HG03378 (cell line): ENCODE data around the gene ACSF3.

Experiments
- ATAC-seq: cut with Tn5 transposase; IDR thresholded peaks from one replicate; pipeline ENCODE4 v1.9.1; 2021; ENCODE audit warnings: mild to moderate bottlenecking, moderate library complexity; ENCODE audit not compliant: unreplicated experiment

The ACSF3 gene

DNA sequence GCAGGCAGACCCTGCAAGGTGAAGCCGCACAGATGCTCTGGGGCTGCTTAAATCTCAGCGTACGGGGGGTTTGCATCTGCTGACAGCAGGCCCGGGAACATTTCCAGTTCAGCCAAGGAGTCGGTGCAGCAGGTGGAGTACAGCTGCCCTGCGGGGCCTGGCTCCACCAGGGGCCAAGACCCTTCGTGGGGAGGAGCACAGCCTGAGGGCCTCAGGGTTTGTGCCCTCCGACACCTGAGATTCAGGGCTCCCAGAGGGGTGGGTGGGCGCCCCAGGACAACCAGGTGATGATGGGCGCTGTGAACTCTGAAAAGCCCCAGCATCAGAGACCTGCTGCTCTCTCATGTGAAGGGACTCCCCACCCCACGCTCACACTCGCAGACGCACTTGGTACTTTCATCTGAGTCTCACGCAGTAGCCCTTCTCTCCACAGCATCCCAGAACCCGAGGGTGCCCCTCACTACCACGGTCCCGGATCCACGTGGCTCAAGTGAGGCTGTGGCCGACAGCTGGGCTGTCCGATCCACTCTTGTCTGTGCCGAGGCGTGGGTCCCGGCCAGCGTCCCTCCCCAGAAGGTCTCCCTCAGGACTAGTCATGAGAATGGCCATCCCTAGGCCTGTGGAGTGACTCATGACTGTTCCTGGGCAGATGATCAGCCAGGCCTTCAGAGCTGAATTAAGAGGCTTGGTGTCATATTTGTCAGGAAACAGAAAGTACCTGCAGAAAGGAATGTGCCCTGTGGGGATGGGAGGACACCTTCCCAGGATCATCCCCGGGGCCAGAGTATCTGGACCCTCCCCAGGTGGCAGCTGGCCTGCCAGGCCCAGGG is 29.6 kb downstream of the ACSF3 start:
- no peak for ATAC-seq

DNA sequence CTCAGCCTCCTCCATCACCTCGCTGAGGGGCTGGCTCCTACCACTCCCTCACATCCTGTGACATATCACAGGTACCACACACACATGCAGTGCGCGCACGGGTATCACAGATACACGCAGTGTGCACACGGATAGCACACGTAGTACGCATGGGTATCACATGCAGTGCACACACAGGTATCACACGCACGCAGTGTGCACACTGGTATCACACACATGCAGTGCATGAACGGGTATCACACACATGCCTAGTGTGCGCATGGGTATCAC is 30.1 kb downstream of the ACSF3 start:
- no peak for ATAC-seq

GRCh38 chr16:89129378-89129777 is 35.7 kb downstream of the ACSF3 start:
- no peak for ATAC-seq

GRCh38 chr16:89130448-89130847 is 36.8 kb downstream of the ACSF3 start:
- no peak for ATAC-seq

DNA sequence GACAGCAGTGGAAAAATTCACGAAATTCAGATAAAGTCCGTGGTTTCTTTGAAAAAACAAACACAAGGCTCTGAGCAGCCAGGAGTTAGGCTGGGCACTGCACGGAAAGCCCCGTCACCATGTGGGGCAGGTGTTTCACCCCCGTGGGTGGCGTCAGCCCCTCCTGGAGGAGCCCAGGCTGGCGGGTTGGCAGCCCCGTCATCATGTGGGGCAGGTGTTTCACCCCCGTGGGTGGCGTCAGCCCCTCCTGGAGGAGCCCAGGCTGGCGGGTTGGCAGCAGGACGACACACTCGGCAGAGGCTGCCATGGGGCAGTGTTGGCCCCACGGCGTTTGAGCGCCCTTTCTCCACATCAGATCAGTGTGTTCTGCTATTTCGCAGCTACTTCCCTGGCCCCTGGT is 38.1 kb downstream of the ACSF3 start:
- ATAC-seq: no peak

DNA sequence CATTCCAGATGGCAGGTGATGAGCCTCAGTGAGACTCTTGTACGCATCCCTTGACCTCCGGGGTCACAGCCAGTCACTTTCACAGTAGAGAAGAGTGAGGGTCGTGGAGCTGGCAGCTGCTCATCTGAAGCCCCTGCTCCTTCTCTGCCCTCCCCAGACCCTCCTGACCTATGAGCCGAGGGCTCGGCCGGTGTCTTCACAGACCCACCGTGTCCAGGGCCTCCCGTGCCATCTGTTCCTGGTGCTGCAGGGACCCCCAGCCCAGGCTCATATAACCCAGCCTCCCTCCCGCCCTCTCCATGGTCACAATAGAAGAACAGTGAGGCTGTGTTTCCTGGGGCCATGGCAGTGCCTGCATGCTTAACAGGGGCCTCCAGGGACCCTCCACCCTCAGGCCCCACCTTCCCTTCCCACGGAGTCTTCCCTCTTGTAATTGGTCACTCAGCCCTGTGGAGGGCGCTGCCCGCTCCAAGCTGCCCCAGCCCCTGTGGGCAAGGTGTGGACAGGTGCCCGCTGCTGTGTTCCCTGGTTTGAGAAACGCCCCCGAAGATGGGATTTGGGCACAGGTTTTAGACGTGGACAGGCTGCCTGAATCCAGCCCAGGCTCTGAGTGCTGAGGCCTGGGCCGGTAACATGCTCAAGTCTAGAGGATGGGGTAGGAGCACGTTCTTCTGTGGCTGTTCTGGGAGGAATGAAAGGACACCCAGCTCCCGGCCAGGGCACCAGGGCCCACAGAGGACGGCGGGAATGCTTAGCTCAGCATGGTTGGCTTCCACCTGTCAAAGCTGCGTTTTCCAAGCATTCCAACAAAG is 38.7 kb downstream of the ACSF3 start:
- ATAC-seq: no peak

- ATAC-seq: no peak
These were observed 39.9 kb downstream of the ACSF3 start for GRCh38 chr16:89133457-89134127.

GRCh38 chr16:89134269-89134668 is 40.6 kb downstream of the ACSF3 start:
- no peak for ATAC-seq

DNA sequence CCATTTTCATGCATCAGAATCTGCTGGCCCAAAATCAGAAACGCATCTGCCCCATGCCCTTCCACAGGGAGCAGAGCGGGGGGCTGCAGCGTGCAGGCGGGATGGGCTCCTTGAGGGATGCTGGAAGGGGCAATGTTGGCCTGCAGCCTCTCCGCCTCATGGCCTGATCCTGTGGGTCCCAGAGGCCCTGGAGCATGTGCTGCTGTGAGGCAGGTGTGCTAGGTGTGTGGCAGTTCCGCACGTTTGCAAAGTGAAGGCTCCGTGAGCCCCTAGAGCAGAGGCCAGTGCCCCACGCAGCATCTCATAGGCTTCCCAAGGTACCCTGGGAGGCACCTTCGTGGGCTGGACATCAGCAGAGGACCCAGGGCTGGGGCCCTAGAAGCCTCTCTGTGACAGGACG is 41.5 kb downstream of the ACSF3 start:
- no peak for ATAC-seq

GRCh38 chr16:89135971-89136765 is 42.5 kb downstream of the ACSF3 start:
- ATAC-seq: no peak

DNA sequence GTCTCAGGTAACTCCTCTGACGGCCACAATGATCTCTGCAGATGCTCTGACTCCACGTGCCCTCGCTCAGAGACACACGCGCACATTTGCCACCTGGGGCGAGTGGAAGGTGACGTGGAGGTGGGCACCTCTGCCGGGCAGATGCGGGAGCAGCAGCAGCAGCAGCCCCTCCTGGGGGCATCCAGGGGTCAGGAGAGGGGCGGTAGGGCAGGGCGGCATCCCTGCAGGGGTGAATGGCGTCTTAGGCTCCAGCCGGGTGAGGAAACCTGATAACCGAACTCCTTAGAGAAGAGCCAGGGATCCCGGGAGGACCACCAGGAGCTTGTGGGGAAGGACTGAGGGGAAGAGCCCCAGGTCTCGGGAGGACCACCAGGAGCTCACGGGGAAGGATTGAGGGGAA is 43.3 kb downstream of the ACSF3 start:
- ATAC-seq: no peak

DNA sequence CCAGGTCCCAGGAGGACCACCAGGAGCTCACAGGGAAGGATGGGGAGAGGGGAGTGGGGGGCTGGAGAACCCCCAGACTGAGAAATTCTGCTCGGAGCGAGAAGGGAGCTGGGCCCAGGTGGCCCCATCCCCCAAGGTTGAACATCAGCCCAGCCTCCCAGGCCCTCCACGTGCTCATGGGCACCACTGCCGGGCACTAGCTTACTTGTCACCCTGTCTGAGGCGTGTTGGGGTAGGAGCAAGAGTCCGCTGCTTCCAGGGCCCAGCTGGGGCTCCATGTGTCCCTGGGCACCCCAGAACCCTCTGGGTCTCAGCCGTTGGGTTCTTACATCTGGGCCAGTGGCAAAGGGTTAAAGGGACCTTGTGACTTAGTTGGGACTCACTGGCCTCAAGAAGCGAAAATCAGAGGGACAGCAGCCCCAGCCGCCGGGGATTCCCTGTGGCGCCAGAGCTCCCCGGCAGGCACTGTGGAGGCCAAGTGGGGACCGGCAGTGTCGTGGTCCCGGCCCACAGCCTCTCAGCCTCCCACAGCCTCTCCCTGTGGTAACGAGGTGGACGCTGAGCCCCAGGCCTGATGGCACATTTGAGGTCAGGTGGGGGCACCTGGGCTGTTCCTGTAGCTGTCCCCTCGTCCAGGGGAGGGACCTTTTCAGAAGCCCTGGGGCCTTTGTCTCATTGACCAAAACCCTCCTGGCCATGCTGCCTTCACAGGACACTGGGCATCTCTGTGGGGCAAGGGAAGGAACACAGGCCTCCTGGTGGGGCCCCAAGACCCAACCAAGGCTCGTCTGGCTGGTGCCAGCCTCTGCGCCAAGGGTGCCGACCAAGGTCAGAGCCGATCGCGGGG is 44.2 kb downstream of the ACSF3 start:
- ATAC-seq: no peak

DNA sequence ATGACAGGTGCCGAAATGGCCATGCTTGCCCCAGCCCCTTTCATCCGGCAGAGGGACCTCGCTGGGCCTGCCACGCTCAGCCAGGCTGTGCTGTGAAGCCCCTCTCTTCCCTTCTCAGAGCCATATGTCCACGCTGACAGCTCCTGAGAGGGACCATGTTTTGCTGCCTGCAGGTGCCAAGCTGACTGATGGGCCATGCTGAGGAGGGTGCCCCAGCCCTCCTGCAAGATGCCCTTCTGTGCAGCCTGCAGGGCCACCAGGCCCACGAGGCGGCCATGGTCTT is 44.8 kb downstream of the ACSF3 start:
- ATAC-seq: no peak

- ATAC-seq: no peak
These were observed 45.3 kb downstream of the ACSF3 start for GRCh38 chr16:89138843-89139520.

DNA sequence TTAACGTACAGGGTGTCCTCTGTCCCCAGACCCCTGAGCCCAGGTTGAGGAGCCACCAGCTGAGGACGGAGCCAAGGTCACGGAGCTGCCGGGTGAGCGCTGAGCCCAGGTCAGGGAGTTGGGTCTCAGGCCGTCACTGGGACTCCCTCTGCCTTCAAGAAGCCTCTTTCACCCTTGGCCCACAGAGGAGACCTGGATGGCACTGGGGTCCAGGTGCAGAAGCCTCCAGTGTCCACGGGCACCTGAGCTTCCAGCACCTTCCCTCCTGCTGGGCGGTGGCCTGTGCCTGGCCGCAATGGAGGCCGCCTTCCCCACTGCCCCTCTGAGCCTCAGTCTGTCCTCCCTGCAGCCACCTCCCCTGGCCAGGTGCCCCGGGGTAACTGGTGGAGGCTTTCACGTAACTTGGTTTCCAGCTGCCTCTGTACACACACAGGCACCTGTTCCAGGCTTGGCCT is 46.3 kb downstream of the ACSF3 start:
- no peak for ATAC-seq

DNA sequence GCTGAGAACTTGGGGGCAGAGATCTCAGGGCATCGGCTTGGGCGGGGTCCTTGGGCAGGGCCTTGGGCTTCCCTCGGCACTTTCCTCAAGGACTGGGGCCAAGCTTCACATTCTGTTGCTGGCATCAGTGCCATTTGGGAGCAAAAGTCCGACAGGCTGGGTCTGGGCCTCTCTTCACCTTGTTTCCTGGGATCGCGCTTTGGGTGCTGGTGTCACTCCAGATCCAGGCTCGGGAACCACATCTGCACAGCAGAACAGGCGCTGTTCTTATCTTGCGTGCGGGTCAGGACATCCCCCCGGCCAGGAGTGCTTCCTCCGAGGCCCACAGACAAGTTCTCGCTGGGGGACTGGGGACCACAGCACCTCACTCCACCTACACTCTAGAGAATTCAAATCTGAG is 46.7 kb downstream of the ACSF3 start:
- no peak for ATAC-seq

- no peak for ATAC-seq
These were observed 47.6 kb downstream of the ACSF3 start for GRCh38 chr16:89140981-89141883.

GRCh38 chr16:89141884-89142267 is 48.2 kb downstream of the ACSF3 start:
- no peak for ATAC-seq
